DMS53 treated with DMSO at 0.1 percent for 48 hours (cell line): ENCODE results near the gene NPNT.

Experiments
- DNase-seq: peaks from one replicate; lab custom pipeline; 2025; ENCODE audit not compliant: unreplicated experiment; lab: John Stamatoyannopoulos, UW

Gene NPNT

GRCh38 chr4:105911426-105911825, 16.2 kb downstream of the NPNT start:
- no peak for DNase-seq

GRCh38 chr4:105912633-105913032, 17.4 kb downstream of the NPNT start:
- DNase-seq, result no peak

- DNase-seq, result no peak
Measured at GRCh38 chr4:105917171-105917685, 22.0 kb downstream of the NPNT start.

GRCh38 chr4:105921301-105921700, 26.0 kb downstream of the NPNT start:
- no peak for DNase-seq

GRCh38 chr4:105923497-105924238, 28.4 kb downstream of the NPNT start:
- no peak for DNase-seq

GRCh38 chr4:105924341-105924740, 29.1 kb downstream of the NPNT start:
- DNase-seq, result no peak

- DNase-seq, result no peak
Measured at GRCh38 chr4:105930698-105931097, 35.4 kb downstream of the NPNT start.

- DNase-seq, result no peak
Measured at GRCh38 chr4:105933083-105933482, 37.8 kb downstream of the NPNT start.

GRCh38 chr4:105934386-105934785, 39.1 kb downstream of the NPNT start:
- no peak for DNase-seq

GRCh38 chr4:105936901-105937300, 41.6 kb downstream of the NPNT start:
- no peak for DNase-seq

GRCh38 chr4:105937759-105938158, 42.5 kb downstream of the NPNT start:
- DNase-seq, result no peak

- no peak for DNase-seq
Measured at GRCh38 chr4:105943234-105943633, 48.0 kb downstream of the NPNT start.

- DNase-seq, result no peak
Measured at GRCh38 chr4:105944540-105944939, 49.3 kb downstream of the NPNT start.

- no peak for DNase-seq
Measured at GRCh38 chr4:105946771-105947170, 51.5 kb downstream of the NPNT start.

- DNase-seq, result no peak
Measured at GRCh38 chr4:105950701-105951100, 55.4 kb downstream of the NPNT start.

- no peak for DNase-seq
Measured at GRCh38 chr4:105951198-105951597, 55.9 kb downstream of the NPNT start.

- DNase-seq, result no peak
Measured at GRCh38 chr4:105952591-105952990, 57.3 kb downstream of the NPNT start.

GRCh38 chr4:105956569-105956968, 61.3 kb downstream of the NPNT start:
- no peak for DNase-seq

- DNase-seq, result no peak
Measured at GRCh38 chr4:105957680-105958079, 62.4 kb downstream of the NPNT start.

- DNase-seq, result no peak
Measured at GRCh38 chr4:105963461-105964400, 68.5 kb downstream of the NPNT start.

GRCh38 chr4:105965183-105965800, 70.0 kb downstream of the NPNT start:
- no peak for DNase-seq
